NCI-H2196 (cell line): ENCODE results near the gene PRPF6.
"Not testable (repeated sequence)": the region's sequence is repeated elsewhere in the genome, so short reads cannot be mapped to it uniquely, and the experiment has no call there.

Experiments
- DNase-seq: peaks from one replicate; lab custom pipeline; 2025; ENCODE audit not compliant: unreplicated experiment; lab: John Stamatoyannopoulos, UW

Gene PRPF6

GRCh38 chr20:63959699-63960075 is 21.2 kb upstream of the PRPF6 start:
- no peak for DNase-seq

- not testable (repeated sequence) for DNase-seq
Measured at GRCh38 chr20:63960654-63961621, 20.0 kb upstream of the PRPF6 start.

- DNase-seq = no peak
Measured at GRCh38 chr20:63961664-63962425, 19.1 kb upstream of the PRPF6 start.

GRCh38 chr20:63962426-63963347 is 18.2 kb upstream of the PRPF6 start:
- DNase-seq = no peak

- DNase-seq = no peak
Measured at GRCh38 chr20:63963348-63963741, 17.6 kb upstream of the PRPF6 start.

GRCh38 chr20:63963784-63964301 is 17.1 kb upstream of the PRPF6 start:
- no peak for DNase-seq

GRCh38 chr20:63964412-63964811 is 16.5 kb upstream of the PRPF6 start:
- DNase-seq = no peak

GRCh38 chr20:63966172-63966943 is 14.6 kb upstream of the PRPF6 start:
- no peak for DNase-seq

- DNase-seq = no peak
Measured at GRCh38 chr20:63966944-63967322, 14.0 kb upstream of the PRPF6 start.

- no peak for DNase-seq
Measured at GRCh38 chr20:63967330-63968135, 13.4 kb upstream of the PRPF6 start.

GRCh38 chr20:63968136-63968927 is 12.6 kb upstream of the PRPF6 start:
- DNase-seq = no peak

GRCh38 chr20:63968928-63969760 is 11.8 kb upstream of the PRPF6 start:
- peak; percentile 49 for DNase-seq

GRCh38 chr20:63969838-63970713 is 10.9 kb upstream of the PRPF6 start, which contains the start of gene ZNF512B:
Gene ZNF512B, minus strand, starts transcription at chr20:63969930. Its CDS starts 1,980 bp downstream, at chr20:63967950.
- DNase-seq = peak; percentile 79

GRCh38 chr20:63970714-63971431 is 10.1 kb upstream of the PRPF6 start:
- DNase-seq = no peak

- DNase-seq = not testable (repeated sequence)
Measured at GRCh38 chr20:63971960-63972311, 9.0 kb upstream of the PRPF6 start.
